CD4-positive, alpha-beta T cell treated with Interleukin-4 for 1 hour (primary cell): ENCODE measurements around the gene TMBIM4.

Source experiments
- DNase-seq, 2 donors: peaks; one replicate each; pipeline ENCODE4 v3.0.0-alpha.2; 2020 to 2022

The TMBIM4 gene

GRCh38 chr12:66137937-66138336 lies 31.9 kb downstream of the TMBIM4 start:
- DNase-seq: no peak

- DNase-seq: no peak
Observed at GRCh38 chr12:66132408-66132807, 37.4 kb downstream of the TMBIM4 start.

- no peak for DNase-seq
Observed at GRCh38 chr12:66131067-66131688, 38.6 kb downstream of the TMBIM4 start.

GRCh38 chr12:66130267-66131066 lies 39.3 kb downstream of the TMBIM4 start, which contains the start of gene LLPH:
Gene LLPH (minus strand): TSS chr12:66130750. CDS start chr12:66129106, 1,644 bp downstream.
- DNase-seq: peak; percentile 89 to 90

- no peak for DNase-seq
Observed at GRCh38 chr12:66129934-66130266, 39.9 kb downstream of the TMBIM4 start.

- DNase-seq: no peak
Observed at GRCh38 chr12:66127650-66128049, 42.1 kb downstream of the TMBIM4 start.

- DNase-seq: no peak
Observed at GRCh38 chr12:66120477-66120876, 49.3 kb downstream of the TMBIM4 start.

- DNase-seq: no peak
Observed at GRCh38 chr12:66119870-66120241, 49.9 kb downstream of the TMBIM4 start.

GRCh38 chr12:66119229-66119869 lies 50.4 kb downstream of the TMBIM4 start:
- no peak for DNase-seq

GRCh38 chr12:66118240-66118891 lies 51.4 kb downstream of the TMBIM4 start:
- no peak for DNase-seq

GRCh38 chr12:66117242-66117641 lies 52.6 kb downstream of the TMBIM4 start:
- DNase-seq: no peak

- DNase-seq: no peak
Observed at GRCh38 chr12:66115071-66115600, 54.7 kb downstream of the TMBIM4 start.

GRCh38 chr12:66113471-66113870 lies 56.3 kb downstream of the TMBIM4 start:
- DNase-seq: no peak

- no peak for DNase-seq
Observed at GRCh38 chr12:66111605-66112004, 58.2 kb downstream of the TMBIM4 start.

- no peak for DNase-seq
Observed at GRCh38 chr12:66109056-66109455, 60.7 kb downstream of the TMBIM4 start.

GRCh38 chr12:66108386-66108785 lies 61.4 kb downstream of the TMBIM4 start:
- no peak for DNase-seq

- peak; percentile 61 to 81 for DNase-seq
Observed at GRCh38 chr12:66107451-66107915, 62.3 kb downstream of the TMBIM4 start.

- DNase-seq: no peak
Observed at GRCh38 chr12:66103016-66103913, 66.5 kb downstream of the TMBIM4 start.

GRCh38 chr12:66092559-66093269 lies 77.1 kb downstream of the TMBIM4 start:
- DNase-seq: no peak

- DNase-seq: no peak
Observed at GRCh38 chr12:66090157-66090556, 79.6 kb downstream of the TMBIM4 start.

- peak; percentile 42 to 54 for DNase-seq
Observed at GRCh38 chr12:66087365-66087943, 82.3 kb downstream of the TMBIM4 start.
